HL-60 (cell line): ENCODE data around the gene CEP350.

Source experiments
- DNase-seq, 2 experiments: peaks; one replicate each; pipeline ENCODE4 v3.0.0-alpha.2; 2010 to 2020; ENCODE audit warnings: low read depth in 1 of 2, low spot score in 1 of 2
- H3K27ac ChIP-seq: fragments of 250-450 bp; sonication (Bioruptor Pico); replicated peaks from 2 replicates; pipeline ENCODE4 v1.5.1; 2020; ENCODE audit warnings: mild to moderate bottlenecking, moderate library complexity
- H3K27me3 ChIP-seq: fragments of 250-450 bp; sonication (Bioruptor Pico); 2 replicates; pipeline ENCODE4 v1.5.1; 2021; ENCODE audit warnings: mild to moderate bottlenecking, moderate library complexity; ENCODE audit not compliant: insufficient read depth, poor library complexity, severe bottlenecking
- H3K4me3 ChIP-seq: replicated peaks from 2 replicates; pipeline ENCODE4 v1.5.1; 2011; ENCODE audit warnings: mild to moderate bottlenecking, control low read depth, low read length; ENCODE audit not compliant: insufficient read depth
- GABPA ChIP-seq: IDR thresholded peaks from 2 replicates; pipeline ENCODE4 v1.6.1; 2012; ENCODE audit warnings: low read depth
- POLR2AphosphoS5 ChIP-seq: IDR thresholded peaks from 2 replicates; pipeline ENCODE4 v1.6.1; 2012; ENCODE audit warnings: low read depth
- SPI1 ChIP-seq: IDR thresholded peaks from 2 replicates; pipeline ENCODE4 v1.6.1; 2012; ENCODE audit warnings: low read depth, mild to moderate bottlenecking, borderline replicate concordance
- TF ChIP-seq, protein P1 (sequence below): IDR thresholded peaks from one replicate; pipeline ENCODE4 v1.5.1; 2011; ENCODE audit warnings: low read length, control low read depth, inconsistent platforms; ENCODE audit not compliant: insufficient read depth
- TF ChIP-seq, protein P2 (sequence below): IDR thresholded peaks from 2 replicates; pipeline ENCODE4 v1.6.1; 2012; ENCODE audit warnings: low read depth; ENCODE audit not compliant: insufficient replicate concordance

Gene CEP350

DNA sequence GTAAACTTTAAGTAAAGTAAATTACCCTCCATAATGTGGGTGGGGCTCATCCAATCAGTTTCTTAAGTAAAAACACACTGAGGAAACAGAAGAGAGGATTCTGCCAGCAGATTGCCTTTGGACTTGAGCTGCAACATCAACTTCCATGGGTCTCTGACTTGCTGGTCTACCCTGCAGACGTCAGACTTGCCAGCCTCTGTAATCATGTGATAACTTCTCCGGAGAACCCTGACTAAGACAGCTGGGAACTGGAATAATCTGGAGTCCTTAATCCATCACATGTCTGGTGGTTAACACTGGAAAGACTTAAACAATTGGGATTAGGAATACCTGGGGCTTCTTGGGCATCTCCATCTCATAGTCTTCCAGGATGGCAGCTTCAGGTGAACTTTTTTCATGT lies 13.2 kb upstream of the CEP350 start:
- TF ChIP-seq, protein P1, sequence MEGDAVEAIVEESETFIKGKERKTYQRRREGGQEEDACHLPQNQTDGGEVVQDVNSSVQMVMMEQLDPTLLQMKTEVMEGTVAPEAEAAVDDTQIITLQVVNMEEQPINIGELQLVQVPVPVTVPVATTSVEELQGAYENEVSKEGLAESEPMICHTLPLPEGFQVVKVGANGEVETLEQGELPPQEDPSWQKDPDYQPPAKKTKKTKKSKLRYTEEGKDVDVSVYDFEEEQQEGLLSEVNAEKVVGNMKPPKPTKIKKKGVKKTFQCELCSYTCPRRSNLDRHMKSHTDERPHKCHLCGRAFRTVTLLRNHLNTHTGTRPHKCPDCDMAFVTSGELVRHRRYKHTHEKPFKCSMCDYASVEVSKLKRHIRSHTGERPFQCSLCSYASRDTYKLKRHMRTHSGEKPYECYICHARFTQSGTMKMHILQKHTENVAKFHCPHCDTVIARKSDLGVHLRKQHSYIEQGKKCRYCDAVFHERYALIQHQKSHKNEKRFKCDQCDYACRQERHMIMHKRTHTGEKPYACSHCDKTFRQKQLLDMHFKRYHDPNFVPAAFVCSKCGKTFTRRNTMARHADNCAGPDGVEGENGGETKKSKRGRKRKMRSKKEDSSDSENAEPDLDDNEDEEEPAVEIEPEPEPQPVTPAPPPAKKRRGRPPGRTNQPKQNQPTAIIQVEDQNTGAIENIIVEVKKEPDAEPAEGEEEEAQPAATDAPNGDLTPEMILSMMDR, result no peak
- TF ChIP-seq GABPA (no peak), SPI1 (no peak), POLR2AphosphoS5 (no peak)
- TF ChIP-seq, protein P2, sequence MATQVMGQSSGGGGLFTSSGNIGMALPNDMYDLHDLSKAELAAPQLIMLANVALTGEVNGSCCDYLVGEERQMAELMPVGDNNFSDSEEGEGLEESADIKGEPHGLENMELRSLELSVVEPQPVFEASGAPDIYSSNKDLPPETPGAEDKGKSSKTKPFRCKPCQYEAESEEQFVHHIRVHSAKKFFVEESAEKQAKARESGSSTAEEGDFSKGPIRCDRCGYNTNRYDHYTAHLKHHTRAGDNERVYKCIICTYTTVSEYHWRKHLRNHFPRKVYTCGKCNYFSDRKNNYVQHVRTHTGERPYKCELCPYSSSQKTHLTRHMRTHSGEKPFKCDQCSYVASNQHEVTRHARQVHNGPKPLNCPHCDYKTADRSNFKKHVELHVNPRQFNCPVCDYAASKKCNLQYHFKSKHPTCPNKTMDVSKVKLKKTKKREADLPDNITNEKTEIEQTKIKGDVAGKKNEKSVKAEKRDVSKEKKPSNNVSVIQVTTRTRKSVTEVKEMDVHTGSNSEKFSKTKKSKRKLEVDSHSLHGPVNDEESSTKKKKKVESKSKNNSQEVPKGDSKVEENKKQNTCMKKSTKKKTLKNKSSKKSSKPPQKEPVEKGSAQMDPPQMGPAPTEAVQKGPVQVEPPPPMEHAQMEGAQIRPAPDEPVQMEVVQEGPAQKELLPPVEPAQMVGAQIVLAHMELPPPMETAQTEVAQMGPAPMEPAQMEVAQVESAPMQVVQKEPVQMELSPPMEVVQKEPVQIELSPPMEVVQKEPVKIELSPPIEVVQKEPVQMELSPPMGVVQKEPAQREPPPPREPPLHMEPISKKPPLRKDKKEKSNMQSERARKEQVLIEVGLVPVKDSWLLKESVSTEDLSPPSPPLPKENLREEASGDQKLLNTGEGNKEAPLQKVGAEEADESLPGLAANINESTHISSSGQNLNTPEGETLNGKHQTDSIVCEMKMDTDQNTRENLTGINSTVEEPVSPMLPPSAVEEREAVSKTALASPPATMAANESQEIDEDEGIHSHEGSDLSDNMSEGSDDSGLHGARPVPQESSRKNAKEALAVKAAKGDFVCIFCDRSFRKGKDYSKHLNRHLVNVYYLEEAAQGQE, result no peak
- Histone ChIP-seq H3K4me3 (no peak overlapping the region), H3K27me3 (no peaks in the 10 kb centered on the region), H3K27ac (no peak overlapping the region)
- no peak for DNase-seq

DNA sequence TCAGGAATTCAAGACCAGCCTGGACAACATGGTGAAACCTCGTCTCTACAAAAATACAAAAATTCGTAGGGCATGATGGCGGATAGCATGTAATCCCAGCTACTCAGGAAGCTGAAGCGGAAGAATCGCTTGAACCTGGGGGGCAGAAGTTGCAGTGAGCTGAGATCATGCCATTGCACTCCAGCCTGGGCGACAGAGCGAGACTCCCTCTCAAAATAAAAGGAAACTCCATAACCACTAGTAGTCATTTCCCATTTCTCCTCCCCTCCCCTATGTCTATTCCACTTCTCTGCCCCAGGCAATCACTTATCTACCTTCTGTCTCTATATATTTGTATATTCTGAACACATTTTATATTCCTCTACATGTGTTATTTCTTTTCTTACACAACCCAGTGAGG lies 4.0 kb upstream of the CEP350 start:
- no peak for DNase-seq
- Histone ChIP-seq H3K27me3 (no peaks in the 10 kb centered on the region), H3K27ac (no peak overlapping the region), H3K4me3 (no peak overlapping the region)
- TF ChIP-seq SPI1, result no peak
- no peak for TF ChIP-seq GABPA
- TF ChIP-seq, protein P1, result no peak
- no peak for TF ChIP-seq POLR2AphosphoS5
- TF ChIP-seq, protein P2, result no peak

DNA sequence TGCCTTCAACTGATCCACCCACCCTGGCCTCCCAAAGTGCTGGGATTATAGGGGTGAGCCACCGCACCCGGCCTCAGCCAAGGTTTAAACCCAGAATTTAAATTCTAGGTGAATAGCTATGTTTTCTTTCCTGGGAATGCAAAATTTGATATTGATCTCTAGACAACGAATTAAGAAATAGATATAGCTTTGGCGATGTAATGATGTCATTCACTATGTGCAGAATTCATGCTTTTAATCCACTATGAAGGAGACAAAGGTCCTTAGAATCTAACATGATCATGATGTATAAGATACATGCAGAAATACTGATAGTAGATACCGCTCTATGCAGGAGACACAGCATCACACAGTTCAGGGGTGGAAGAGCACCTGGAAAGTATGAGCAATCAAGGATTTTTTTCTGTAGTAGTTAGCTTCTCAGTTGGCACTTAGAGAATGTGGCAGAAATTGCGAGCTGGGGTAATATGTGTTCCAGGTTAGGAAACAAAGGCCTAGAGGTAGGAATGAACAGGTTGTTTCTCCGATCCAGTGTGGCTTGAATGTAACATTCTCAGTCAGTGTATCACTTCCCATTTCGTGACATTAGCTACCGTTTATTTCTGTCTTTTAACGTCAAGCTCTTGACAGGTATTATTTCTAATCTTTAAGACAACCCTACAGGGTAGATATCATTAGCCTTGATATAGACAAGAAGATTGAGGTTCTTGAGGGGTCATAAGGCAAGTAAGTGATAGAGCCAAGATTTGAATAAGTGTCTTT lies 3.0 kb upstream of the CEP350 start:
- no peak overlapping the region for H3K4me3 ChIP-seq

More for the DNA sequence above, 3.0 kb upstream of the CEP350 start:
- Histone ChIP-seq H3K27ac (peak overlapping the region; percentile 94), H3K27me3 (no peaks in the 10 kb centered on the region)
- peak; percentile 18 to 23 for DNase-seq
- TF ChIP-seq, protein P1, result no peak
- no peak for TF ChIP-seq GABPA
- TF ChIP-seq, protein P2, result no peak
- peak; percentile 68; the same call in 1 of the 2 replicates for TF ChIP-seq SPI1
